Ovary (tissue), 9 donors: ENCODE data around the gene B4GALT5. TPM values are rescaled to one million over a fixed set of nuclear protein-coding genes. Genes with fewer than 3 reads are reported as not detected.

Experiments
- DNase-seq, 5 donors: peaks; one replicate each; pipeline ENCODE4 v3.0.0-alpha.2; 2019 to 2020
- H3K27ac ChIP-seq, 2 donors: fragments of 200-600 bp; one replicate each; pipeline versions ENCODE4 v1.5.1 to v1.8.0; 2019 to 2022
- H3K27me3 ChIP-seq: fragments of 200-600 bp; one replicate; pipeline ENCODE4 v1.8.0; 2022
- H3K36me3 ChIP-seq: fragments of 200-600 bp; sonication (generic); one replicate; pipeline ENCODE4 v1.5.1; 2019
- H3K4me1 ChIP-seq: one replicate; pipeline ENCODE4 v1.8.1; 2013; ENCODE audit warnings: mild to moderate bottlenecking, moderate library complexity; ENCODE audit not compliant: insufficient read depth
- H3K4me3 ChIP-seq: fragments of 200-600 bp; sonication (generic); one replicate; pipeline ENCODE4 v1.5.1; 2017
- H3K9me3 ChIP-seq, 2 donors: fragments of 200-600 bp in 1 of 2; sonication (generic) in 1 of 2; one replicate each; pipeline versions ENCODE4 v1.5.1 to v1.8.1; 2013 to 2019; ENCODE audit warnings: mild to moderate bottlenecking in 1 of 2, moderate library complexity in 1 of 2
- EP300 ChIP-seq: sonication (generic); formaldehyde crosslinking; IDR thresholded peaks from one replicate; pipeline ENCODE4 v1.6.1; 2017; ENCODE audit warnings: antibody characterized with exemption
- POLR2A ChIP-seq: fragments of 450-650 bp; IDR thresholded peaks from one replicate; pipeline ENCODE4 v1.6.1; 2017; ENCODE audit warnings: antibody characterized with exemption, mild to moderate bottlenecking, moderate library complexity
- WGBS, 3 donors: extraction: QIAGEN DNeasy Blood & Tissue Kit in 1 of 3; methylation state at CpG; one replicate each; pipeline versions ENCODE4 v1.1.5 to v1.1.7; 2013 to 2017; 5-methylcytosine and 5-hydroxymethylcytosine counted together
- intact Hi-C, 4 donors: fragments of 100-400 bp; cut with DNase I; formaldehyde crosslinking; loops; one replicate each; pipeline versions ENCODE4 v1.11.0 to v1.15.1; 2022 to 2023
- polyA plus RNA-seq, 2 donors: library from polyadenylated mRNA; stranded (reverse); fragments of 200-250 nt in 1 of 2; fragments of 350-450 nt in 1 of 2; fragmentation: Illumina TruSeq in 1 of 2; extraction: RNeasy Lipid Tissue Mini Kit (QIAGEN cat#74804) in 1 of 2; gene quantifications; one replicate each; pipeline ENCODE4 v1.2.3, GENCODE V29; 2013 to 2014
- total RNA-seq, 7 donors: library from RNA; depleted of rRNA in 2 of 7; stranded (reverse); fragments of >200 nt in 2 of 7; fragmentation: NEBNext Ultra II Directional in 3 of 7; extraction: Animal tissue kit (Norgen Biotek cat#: 25700) in 3 of 7; gene quantifications; one replicate each; pipeline versions ENCODE4 v1.1.0 to v1.2.4, GENCODE V29; 2016 to 2023
- TF ChIP-seq, protein P1 (sequence below), 3 donors: fragments of 450-650 bp in 2 of 3; fragments of 200-600 bp in 1 of 3; IDR thresholded peaks; one replicate each; pipeline versions ENCODE4 v1.5.1 to v1.8.0; 2016 to 2022; ENCODE audit warnings: antibody characterized with exemption in 3 of 3, mild to moderate bottlenecking in 1 of 3
- donor health status: DM: no; HTN: no; CAD: no; lungs with moderate emphysema.
- donor health status: DM: no; HTN: no; CAD: no.
- donor health status: Bipolar disorder and iron deficiency.
- donor health status: DM: yes; HTN: yes; CAD: no.
- donor health status: DM: no; HTN: no; CAD: no.
- donor health status: DM: yes; HTN: yes; CAD: no.

The B4GALT5 gene
- total and polyA plus RNA-seq, 9 donors, result 19.0 to 53.6 (median 37.7) TPM

GRCh38 chr20:49748525-49748838 lies 34.8 kb upstream of the B4GALT5 start:
- peak overlapping the region in 1 of 2 donors; percentile 72 for H3K27ac ChIP-seq

GRCh38 chr20:49747707-49748524 lies 34.2 kb upstream of the B4GALT5 start:
- H3K4me3 ChIP-seq, result no peak overlapping the region
- intact Hi-C loops, result no loop called here

More at GRCh38 chr20:49748525-49748838, 34.8 kb upstream of the B4GALT5 start:
- H3K4me1 ChIP-seq, result peaks cover 7% of the 10 kb centered on the region
- DNase-seq, result no peak
- H3K4me3 ChIP-seq, result no peak overlapping the region
- H3K27me3 ChIP-seq, result no peaks in the 10 kb centered on the region
- TF ChIP-seq POLR2A, result no peak
- TF ChIP-seq, protein P1, sequence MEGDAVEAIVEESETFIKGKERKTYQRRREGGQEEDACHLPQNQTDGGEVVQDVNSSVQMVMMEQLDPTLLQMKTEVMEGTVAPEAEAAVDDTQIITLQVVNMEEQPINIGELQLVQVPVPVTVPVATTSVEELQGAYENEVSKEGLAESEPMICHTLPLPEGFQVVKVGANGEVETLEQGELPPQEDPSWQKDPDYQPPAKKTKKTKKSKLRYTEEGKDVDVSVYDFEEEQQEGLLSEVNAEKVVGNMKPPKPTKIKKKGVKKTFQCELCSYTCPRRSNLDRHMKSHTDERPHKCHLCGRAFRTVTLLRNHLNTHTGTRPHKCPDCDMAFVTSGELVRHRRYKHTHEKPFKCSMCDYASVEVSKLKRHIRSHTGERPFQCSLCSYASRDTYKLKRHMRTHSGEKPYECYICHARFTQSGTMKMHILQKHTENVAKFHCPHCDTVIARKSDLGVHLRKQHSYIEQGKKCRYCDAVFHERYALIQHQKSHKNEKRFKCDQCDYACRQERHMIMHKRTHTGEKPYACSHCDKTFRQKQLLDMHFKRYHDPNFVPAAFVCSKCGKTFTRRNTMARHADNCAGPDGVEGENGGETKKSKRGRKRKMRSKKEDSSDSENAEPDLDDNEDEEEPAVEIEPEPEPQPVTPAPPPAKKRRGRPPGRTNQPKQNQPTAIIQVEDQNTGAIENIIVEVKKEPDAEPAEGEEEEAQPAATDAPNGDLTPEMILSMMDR (IDR thresholded peaks at IDR 0.05), result no peak
- TF ChIP-seq EP300, result no peak
- H3K36me3 ChIP-seq, result no peaks in the 10 kb centered on the region
- intact Hi-C loops, result no loop called here
- WGBS, 3 donors, result 91 to 94% (median 93%) methylated on average over 3 of the region's 3 CpGs
- no peaks in the 10 kb centered on the region for H3K9me3 ChIP-seq

GRCh38 chr20:49742948-49743347 lies 29.3 kb upstream of the B4GALT5 start:
- TF ChIP-seq EP300 (no peak), POLR2A (no peak)
- TF ChIP-seq, protein P1 (IDR thresholded peaks at IDR 0.05), result no peak
- WGBS, 3 donors, result 66 to 82% (median 74%) methylated on average over 9 of the region's 9 CpGs
- Histone ChIP-seq H3K9me3 (no peaks in the 10 kb centered on the region), H3K36me3 (no peaks in the 10 kb centered on the region), H3K27me3 (no peaks in the 10 kb centered on the region), H3K27ac (no peak overlapping the region), H3K4me1 (peaks cover 2% of the 10 kb centered on the region), H3K4me3 (no peak overlapping the region)
- DNase-seq, result no peak
- intact Hi-C loops, result no loop called here

More at GRCh38 chr20:49747707-49748524, 34.2 kb upstream of the B4GALT5 start:
- no peak for TF ChIP-seq POLR2A
- peak; percentile 89 for TF ChIP-seq EP300
- Histone ChIP-seq H3K27ac (peak overlapping the region in 1 of 2 donors; percentile 72), H3K27me3 (no peaks in the 10 kb centered on the region), H3K4me1 (peaks cover 7% of the 10 kb centered on the region), H3K36me3 (no peaks in the 10 kb centered on the region), H3K9me3 (no peaks in the 10 kb centered on the region)
- DNase-seq, result peak; percentile 82 to 94 (median 94)
- 18 to 27% (median 22%) methylated on average over 10 of the region's 10 CpGs for WGBS, 3 donors

- H3K4me3 ChIP-seq, result no peak overlapping the region
- TF ChIP-seq POLR2A, result no peak
- TF ChIP-seq EP300, result no peak
- TF ChIP-seq, protein P1 (IDR thresholded peaks at IDR 0.05), result no peak
- H3K9me3 ChIP-seq, result no peaks in the 10 kb centered on the region
- intact Hi-C loops, result no loop called here
- H3K27ac ChIP-seq, result no peak overlapping the region
- H3K27me3 ChIP-seq, result no peaks in the 10 kb centered on the region
- H3K4me1 ChIP-seq, result no peaks in the 10 kb centered on the region
- WGBS, 3 donors, result 83 to 95% (median 95%) methylated on average over 8 of the region's 8 CpGs
- DNase-seq, result no peak
- H3K36me3 ChIP-seq, result no peaks in the 10 kb centered on the region
Observed at GRCh38 chr20:49741977-49742376, 28.3 kb upstream of the B4GALT5 start.

GRCh38 chr20:49740807-49741206 lies 27.1 kb upstream of the B4GALT5 start:
- Histone ChIP-seq H3K36me3 (no peaks in the 10 kb centered on the region), H3K27ac (no peak overlapping the region), H3K4me1 (no peaks in the 10 kb centered on the region), H3K27me3 (no peaks in the 10 kb centered on the region), H3K9me3 (no peaks in the 10 kb centered on the region), H3K4me3 (no peak overlapping the region)
- DNase-seq, result no peak
- 81 to 87% (median 83%) methylated on average over 5 of the region's 5 CpGs for WGBS, 3 donors
- intact Hi-C loops, result no loop called here
- TF ChIP-seq POLR2A (no peak), EP300 (no peak)
- TF ChIP-seq, protein P1 (IDR thresholded peaks at IDR 0.05), result no peak
